Endothelial cell of umbilical vein (primary cell): ENCODE measurements around the gene DENND5A. TPM values are rescaled to one million over a fixed set of nuclear protein-coding genes. Genes with fewer than 3 reads are reported as not detected.

Experiments used
- BruUV-seq: library from RNA; stranded (reverse); fragments of 400-500 nt; replicated peaks from 2 replicates; lab custom pipeline; 2021; lab: Mats Ljungman, UMichigan
- CTCF ChIA-PET: fragments of 300-600, 350-600 bp; sonication (Branson Sonifier 250); formaldehyde crosslinking; loops from one replicate; lab custom pipeline; 2021; ENCODE audit warnings: antibody characterized with exemption, inconsistent platforms; lab: Charles Lee
- POLR2A ChIA-PET: fragments of 300-600, 350-600 bp; sonication (Branson Sonifier 250); formaldehyde crosslinking; loops from one replicate; lab custom pipeline; 2021; ENCODE audit warnings: antibody characterized with exemption, inconsistent platforms; lab: Charles Lee
- DNase-seq: peaks from one replicate; pipeline ENCODE4 v3.0.0-alpha.2; 2011; ENCODE audit warnings: low read depth, low spot score
- FAIRE-seq: peaks from 2 replicates; lab custom pipeline; 2011; peaks lifted over from hg19 to GRCh38; lab: Jason Lieb, UNC
- H2AFZ ChIP-seq: 2 replicates; pipeline ENCODE4 v1.6.0; 2012; ENCODE audit warnings: low read depth, low read length, control low read depth, inconsistent platforms
- H3K27ac ChIP-seq: 2 replicates; pipeline ENCODE4 v1.5.1; 2011; ENCODE audit warnings: low read depth, mild to moderate bottlenecking, control low read depth, low read length, moderate library complexity; ENCODE audit not compliant: insufficient read depth
- H3K27me3 ChIP-seq, 2 experiments: 2 replicates each; pipeline versions ENCODE4 v1.6.0 to v1.6.1; 2011; ENCODE audit warnings: low read length in 2 of 2, mixed read lengths in 1 of 2; ENCODE audit not compliant: control insufficient read depth in 2 of 2, insufficient read depth in 2 of 2
- H3K36me3 ChIP-seq, 2 experiments: 2 replicates in 1 of 2; 3 replicates in 1 of 2; pipeline ENCODE4 v1.5.1; 2011; ENCODE audit warnings: low read length in 2 of 2, mild to moderate bottlenecking in 1 of 2, moderate library complexity in 1 of 2; ENCODE audit not compliant: control insufficient read depth in 2 of 2, insufficient read depth in 2 of 2; ENCODE audit errors: extremely low read depth in 1 of 2
- H3K4me1 ChIP-seq: 3 replicates; pipeline ENCODE4 v1.5.1; 2011; ENCODE audit warnings: mild to moderate bottlenecking, low read length; ENCODE audit not compliant: control insufficient read depth, insufficient read depth; ENCODE audit errors: extremely low read depth
- H3K4me2 ChIP-seq: 2 replicates; pipeline ENCODE4 v1.6.1; 2011; ENCODE audit warnings: low read length, control low read depth, mixed read lengths; ENCODE audit not compliant: insufficient read depth
- H3K4me3 ChIP-seq, 3 experiments: fragments of 200-600 bp in 1 of 3; sonication (generic), shearing (Covaris generic) in 1 of 3; replicated peaks in 1 of 3; 2 replicates each; pipeline ENCODE4 v1.5.1; 2011 to 2016; ENCODE audit warnings: control low read depth in 3 of 3, low read length in 3 of 3, mild to moderate bottlenecking in 2 of 3, inconsistent platforms in 1 of 3, low read depth in 1 of 3, moderate library complexity in 1 of 3; ENCODE audit not compliant: insufficient read depth in 1 of 3
- H3K79me2 ChIP-seq: 2 replicates; pipeline ENCODE4 v1.6.0; 2012; ENCODE audit warnings: low read length, inconsistent platforms; ENCODE audit not compliant: control insufficient read depth, insufficient read depth
- H3K9ac ChIP-seq: replicated peaks from 2 replicates; pipeline ENCODE3; 2011; ENCODE audit warnings: low read length, control low read depth; ENCODE audit not compliant: insufficient read depth; ENCODE audit errors: extremely low read depth
- H3K9me1 ChIP-seq: replicated peaks from 3 replicates; pipeline ENCODE4 v1.6.0; 2011; ENCODE audit warnings: mild to moderate bottlenecking, low read length; ENCODE audit not compliant: control insufficient read depth, insufficient read depth; ENCODE audit errors: extremely low read depth
- H3K9me3 ChIP-seq: replicated peaks from 2 replicates; pipeline ENCODE4 v1.5.1; 2012; ENCODE audit warnings: low read length, inconsistent platforms; ENCODE audit not compliant: control insufficient read depth, insufficient read depth
- H4K20me1 ChIP-seq: replicated peaks from 2 replicates; pipeline ENCODE3; 2011; ENCODE audit warnings: mild to moderate bottlenecking, low read length; ENCODE audit not compliant: control insufficient read depth, insufficient read depth; ENCODE audit errors: extremely low read depth
- EZH2 ChIP-seq: IDR thresholded peaks from 2 replicates; pipeline ENCODE4 v1.6.1; 2012; ENCODE audit warnings: borderline replicate concordance, low read depth, mild to moderate bottlenecking, moderate library complexity, low read length, inconsistent platforms; ENCODE audit not compliant: severe bottlenecking
- FOS ChIP-seq: IDR thresholded peaks from 2 replicates; pipeline ENCODE4 v1.6.1; 2011; ENCODE audit warnings: mild to moderate bottlenecking, low read length, moderate library complexity, borderline replicate concordance; ENCODE audit not compliant: insufficient read depth
- GATA2 ChIP-seq: IDR thresholded peaks from 2 replicates; pipeline ENCODE4 v1.7.0; 2011; ENCODE audit warnings: low read depth, mild to moderate bottlenecking, moderate library complexity, mixed read lengths, low read length; ENCODE audit not compliant: insufficient read length, insufficient read depth
- JUN ChIP-seq: IDR thresholded peaks from 2 replicates; pipeline ENCODE4 v1.6.1; 2011; ENCODE audit warnings: borderline replicate concordance, low read depth; ENCODE audit not compliant: insufficient read length, insufficient read depth
- MAX ChIP-seq: IDR thresholded peaks from 2 replicates; pipeline ENCODE4 v1.6.1; 2011; ENCODE audit not compliant: insufficient read depth, insufficient read length
- MYC ChIP-seq: IDR thresholded peaks from one replicate; pipeline ENCODE4 v1.6.1; 2011; ENCODE audit warnings: mild to moderate bottlenecking, low read depth, low read length
- POLR2A ChIP-seq: IDR thresholded peaks from 2 replicates; pipeline ENCODE4 v1.6.1; 2012; ENCODE audit warnings: low read depth, mild to moderate bottlenecking, control low read depth, low read length
- POLR2AphosphoS5 ChIP-seq: IDR thresholded peaks from 2 replicates; pipeline ENCODE4 v1.6.1; 2012; ENCODE audit warnings: low read depth, mild to moderate bottlenecking, control low read depth, low read length, moderate library complexity; ENCODE audit not compliant: insufficient read depth
- dilution Hi-C: fragments of 300-500 bp; cut with MboI; formaldehyde crosslinking; loops from one replicate; pipeline ENCODE4 v1.15.0; 2019; ENCODE audit warnings: low sequenced_read_pairs; ENCODE audit not compliant: extremely low pct_ligation_motif_present
- intact Hi-C: fragments of 100-400 bp; cut with micrococcal nuclease; formaldehyde crosslinking; loops from one replicate; pipeline ENCODE4 v1.10.0; 2022
- polyA plus RNA-seq, 4 experiments: library from polyadenylated mRNA; depleted of rRNA in 3 of 4; stranded (reverse) in 3 of 4; unstranded in 1 of 4; fragments of >200 nt; gene quantifications; 2 replicates each; pipeline versions ENCODE4 v1.2.1 to v1.2.3, GENCODE V29; 2011 to 2012; ENCODE audit warnings: missing spikeins in 1 of 4
- total RNA-seq: library from RNA; stranded (reverse); gene quantifications from 2 replicates; pipeline ENCODE4 v1.2.3, GENCODE V29; 2021
- TF ChIP-seq, protein P1 (sequence below), 2 donors: IDR thresholded peaks; 1 replicate in 1 of 2; 2 replicates in 1 of 2; pipeline ENCODE4 v1.5.1; 2011; ENCODE audit warnings: low read length in 2 of 2, mild to moderate bottlenecking in 2 of 2, moderate library complexity in 2 of 2, control low read depth in 1 of 2, inconsistent platforms in 1 of 2, low read depth in 1 of 2; ENCODE audit not compliant: insufficient read depth in 1 of 2; ENCODE audit errors: extremely low read depth in 1 of 2

The DENND5A gene
- total and polyA plus RNA-seq, 2 donors (not counting 3 experiments of a cell fraction or from before 2014, with no cell fraction given): 116 to 220 TPM

GRCh38 chr11:9310485-9311090, 45.4 kb upstream of the DENND5A start:
- Histone ChIP-seq H2AFZ (no peak overlapping the region), H3K4me1 (peaks cover 15% of the 10 kb centered on the region), H3K9me1 (no peaks in the 10 kb centered on the region), H3K27me3 (no peaks in the 10 kb centered on the region), H3K27ac (no peak overlapping the region), H3K79me2 (peaks cover 73% of the 10 kb centered on the region), H3K4me3 (no peak overlapping the region), H3K36me3 (no peaks in the 10 kb centered on the region), H4K20me1 (no peaks in the 10 kb centered on the region), H3K4me2 (no peak overlapping the region), H3K9ac (no peak overlapping the region), H3K9me3 (no peaks in the 10 kb centered on the region)
- POLR2A ChIA-PET: interaction anchor here (0.7 to 0.9 kb wide), 2 partner anchors 18 to 24 kb away, joined by 3 read pairs; no protein-coding TSS in a partner anchor
- dilution Hi-C loops: no loop called here
- FAIRE-seq (no peak), DNase-seq (no peak)
- TF ChIP-seq MAX (no peak), JUN (no peak), EZH2 (no peak), POLR2A (no peak), POLR2AphosphoS5 (no peak), MYC (no peak), FOS (no peak), GATA2 (no peak)
- TF ChIP-seq, protein P1, sequence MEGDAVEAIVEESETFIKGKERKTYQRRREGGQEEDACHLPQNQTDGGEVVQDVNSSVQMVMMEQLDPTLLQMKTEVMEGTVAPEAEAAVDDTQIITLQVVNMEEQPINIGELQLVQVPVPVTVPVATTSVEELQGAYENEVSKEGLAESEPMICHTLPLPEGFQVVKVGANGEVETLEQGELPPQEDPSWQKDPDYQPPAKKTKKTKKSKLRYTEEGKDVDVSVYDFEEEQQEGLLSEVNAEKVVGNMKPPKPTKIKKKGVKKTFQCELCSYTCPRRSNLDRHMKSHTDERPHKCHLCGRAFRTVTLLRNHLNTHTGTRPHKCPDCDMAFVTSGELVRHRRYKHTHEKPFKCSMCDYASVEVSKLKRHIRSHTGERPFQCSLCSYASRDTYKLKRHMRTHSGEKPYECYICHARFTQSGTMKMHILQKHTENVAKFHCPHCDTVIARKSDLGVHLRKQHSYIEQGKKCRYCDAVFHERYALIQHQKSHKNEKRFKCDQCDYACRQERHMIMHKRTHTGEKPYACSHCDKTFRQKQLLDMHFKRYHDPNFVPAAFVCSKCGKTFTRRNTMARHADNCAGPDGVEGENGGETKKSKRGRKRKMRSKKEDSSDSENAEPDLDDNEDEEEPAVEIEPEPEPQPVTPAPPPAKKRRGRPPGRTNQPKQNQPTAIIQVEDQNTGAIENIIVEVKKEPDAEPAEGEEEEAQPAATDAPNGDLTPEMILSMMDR (IDR thresholded peaks at IDR 0.05; ENCODE audit: extremely low read depth in 1 of 2, insufficient read depth in 1 of 2, low read depth in 1 of 2, low read length in 2 of 2): no peak
- CTCF ChIA-PET: interaction anchor here (0.9 to 1.6 kb wide), 4 partner anchors 8 to 196 kb away, joined by 3 to 4 read pairs (median 3); no protein-coding TSS in a partner anchor
- no TSS peak for BruUV-seq
- intact Hi-C loops: loop anchor here (5.0 kb wide), 1 partner anchor 43 kb away; the partner anchor contains the start of gene DENND5A
